ENCODE data around the gene TUBGCP6.

Gene TUBGCP6

DNA sequence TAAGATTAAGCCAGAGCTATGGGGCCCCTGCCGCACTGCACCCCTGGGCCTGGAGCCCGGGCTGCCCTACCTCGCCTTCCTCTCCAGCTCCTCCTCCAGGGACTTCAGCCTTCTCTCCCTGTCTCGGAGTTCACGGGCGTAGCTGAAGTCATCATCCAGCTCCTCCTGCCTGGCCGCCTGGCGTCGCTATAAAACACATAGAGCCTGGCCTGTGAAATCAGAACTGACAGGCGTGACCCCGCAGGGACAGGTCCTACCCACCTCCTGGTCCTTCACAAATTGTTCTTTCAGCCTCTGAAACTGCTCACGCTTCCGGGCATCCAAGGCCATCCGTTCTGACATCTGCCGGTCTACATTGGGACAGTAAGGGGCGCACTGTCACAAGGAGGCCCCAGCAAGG lies 20.8 kb downstream of the TUBGCP6 start:
- TF ChIP-seq, protein P1, sequence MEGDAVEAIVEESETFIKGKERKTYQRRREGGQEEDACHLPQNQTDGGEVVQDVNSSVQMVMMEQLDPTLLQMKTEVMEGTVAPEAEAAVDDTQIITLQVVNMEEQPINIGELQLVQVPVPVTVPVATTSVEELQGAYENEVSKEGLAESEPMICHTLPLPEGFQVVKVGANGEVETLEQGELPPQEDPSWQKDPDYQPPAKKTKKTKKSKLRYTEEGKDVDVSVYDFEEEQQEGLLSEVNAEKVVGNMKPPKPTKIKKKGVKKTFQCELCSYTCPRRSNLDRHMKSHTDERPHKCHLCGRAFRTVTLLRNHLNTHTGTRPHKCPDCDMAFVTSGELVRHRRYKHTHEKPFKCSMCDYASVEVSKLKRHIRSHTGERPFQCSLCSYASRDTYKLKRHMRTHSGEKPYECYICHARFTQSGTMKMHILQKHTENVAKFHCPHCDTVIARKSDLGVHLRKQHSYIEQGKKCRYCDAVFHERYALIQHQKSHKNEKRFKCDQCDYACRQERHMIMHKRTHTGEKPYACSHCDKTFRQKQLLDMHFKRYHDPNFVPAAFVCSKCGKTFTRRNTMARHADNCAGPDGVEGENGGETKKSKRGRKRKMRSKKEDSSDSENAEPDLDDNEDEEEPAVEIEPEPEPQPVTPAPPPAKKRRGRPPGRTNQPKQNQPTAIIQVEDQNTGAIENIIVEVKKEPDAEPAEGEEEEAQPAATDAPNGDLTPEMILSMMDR (IDR thresholded peaks at IDR 0.05; ENCODE audit: control insufficient read depth, extremely low read depth, insufficient read depth) = no peak
- no peak overlapping the region for H3K4me3 ChIP-seq (ENCODE audit: low read depth, low read length)
- DNase-seq (ENCODE audit: low read depth) = no peak

DNA sequence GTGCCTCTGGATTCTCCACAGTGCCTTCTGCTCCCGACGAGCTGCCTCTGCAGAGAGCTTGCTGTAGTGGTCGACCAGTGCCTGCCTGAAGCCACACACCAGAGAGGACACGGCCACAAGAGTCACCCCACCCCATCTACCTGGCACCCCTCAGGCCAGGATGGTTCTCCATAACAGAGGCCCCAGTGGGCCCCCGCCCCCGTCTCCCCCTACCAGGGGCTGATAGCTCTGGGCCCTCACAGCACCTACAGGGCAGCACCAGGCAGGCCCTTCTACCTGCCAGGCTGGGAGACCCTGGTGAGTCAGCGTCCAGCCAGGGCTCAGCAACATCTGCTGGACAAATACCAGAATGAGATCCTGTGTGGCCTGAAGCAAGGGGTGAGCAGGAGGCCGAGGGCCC lies 22.3 kb downstream of the TUBGCP6 start:
- no peak overlapping the region for H3K4me3 ChIP-seq (ENCODE audit: low read depth, low read length)
- DNase-seq (ENCODE audit: low read depth) = no peak
- TF ChIP-seq, protein P1 (IDR thresholded peaks at IDR 0.05; ENCODE audit: control insufficient read depth, extremely low read depth, insufficient read depth) = no peak

DNA sequence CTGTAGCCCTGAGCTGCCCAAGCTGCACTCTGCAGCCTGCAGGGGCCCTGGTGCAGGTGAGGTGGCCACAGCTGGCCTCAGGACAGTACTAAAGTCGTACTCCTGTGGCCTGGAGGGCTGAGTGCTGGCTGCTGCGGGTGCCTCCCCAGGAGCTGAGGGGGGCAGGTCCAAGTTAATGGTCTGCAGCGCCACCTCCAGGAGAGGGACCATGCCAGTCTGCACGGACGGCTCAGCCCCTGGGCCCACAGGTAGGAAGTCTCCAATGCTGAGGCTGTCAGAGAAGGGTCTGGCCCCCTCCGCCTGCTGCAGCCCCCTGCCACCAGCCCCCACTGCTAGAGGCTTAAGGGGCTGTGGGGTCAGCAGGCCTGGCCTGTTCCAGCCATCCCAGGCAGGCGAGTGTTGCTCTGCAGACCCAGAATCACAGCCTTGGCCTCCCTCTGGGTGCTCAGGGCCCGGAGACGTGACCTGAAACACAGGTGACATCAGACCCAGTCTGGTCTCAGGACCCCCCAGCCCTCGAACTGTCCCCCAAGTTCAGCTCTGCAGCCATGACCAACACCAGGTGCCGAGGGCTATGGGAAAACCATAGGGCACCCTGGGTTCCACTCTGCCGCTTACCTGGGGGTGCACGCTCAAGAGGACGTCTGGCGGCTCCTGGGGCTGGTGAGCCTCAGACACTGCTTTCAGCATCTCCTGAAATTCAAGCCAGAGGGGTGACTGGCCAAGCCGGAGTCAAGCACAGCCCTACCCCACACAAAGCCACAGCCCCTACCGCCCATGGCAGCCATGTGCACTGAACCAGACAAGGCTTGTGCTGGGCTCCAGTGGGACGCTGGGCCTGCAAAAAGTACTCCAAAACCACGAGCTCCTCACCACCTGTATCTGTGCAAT lies 23.2 kb downstream of the TUBGCP6 start:
- H3K4me3 ChIP-seq (ENCODE audit: low read depth, low read length) = no peak overlapping the region
- TF ChIP-seq, protein P1 (IDR thresholded peaks at IDR 0.05; ENCODE audit: control insufficient read depth, extremely low read depth, insufficient read depth) = no peak
- DNase-seq (ENCODE audit: low read depth) = no peak

DNA sequence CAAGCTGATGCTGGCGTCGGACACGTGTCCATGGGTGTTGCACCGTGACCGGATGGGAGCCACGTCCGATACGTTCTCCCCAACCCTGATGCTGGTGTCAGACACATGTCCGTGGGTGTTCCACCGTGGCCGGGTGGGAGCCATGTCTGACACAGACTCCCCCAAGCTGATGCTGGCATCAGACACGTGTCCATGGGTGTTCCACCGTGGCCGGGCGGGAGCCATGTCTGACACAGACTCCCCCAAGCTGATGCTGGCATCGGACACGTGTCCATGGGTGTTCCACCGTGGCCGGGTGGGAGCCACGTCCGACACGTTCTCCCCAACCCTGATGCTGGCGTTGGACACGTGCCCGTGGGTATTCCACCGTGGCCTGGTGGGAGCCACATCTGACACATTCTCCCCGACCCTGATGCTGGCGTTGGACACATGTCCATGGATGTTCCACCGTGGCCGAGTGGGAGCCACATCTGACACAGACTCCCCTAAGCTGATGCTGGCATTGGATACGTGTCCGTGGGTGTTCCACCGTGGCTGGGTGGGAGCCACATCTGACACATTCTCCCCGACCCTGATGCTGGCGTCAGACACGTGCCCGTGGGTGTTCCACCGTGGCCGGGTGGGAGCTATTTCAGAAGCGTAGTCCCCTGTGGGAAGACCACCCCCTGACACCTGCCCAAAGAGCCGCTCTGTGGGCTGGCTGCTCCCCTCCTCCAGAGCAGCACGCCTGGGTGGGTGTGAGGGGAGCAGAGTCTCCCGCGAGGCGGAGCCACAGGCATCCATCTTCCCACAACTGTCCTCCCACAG lies 24.0 kb downstream of the TUBGCP6 start:
- DNase-seq (ENCODE audit: low read depth) = no peak
- no peak overlapping the region for H3K4me3 ChIP-seq (ENCODE audit: low read depth, low read length)
- TF ChIP-seq, protein P1 (IDR thresholded peaks at IDR 0.05; ENCODE audit: control insufficient read depth, extremely low read depth, insufficient read depth) = no peak

DNA sequence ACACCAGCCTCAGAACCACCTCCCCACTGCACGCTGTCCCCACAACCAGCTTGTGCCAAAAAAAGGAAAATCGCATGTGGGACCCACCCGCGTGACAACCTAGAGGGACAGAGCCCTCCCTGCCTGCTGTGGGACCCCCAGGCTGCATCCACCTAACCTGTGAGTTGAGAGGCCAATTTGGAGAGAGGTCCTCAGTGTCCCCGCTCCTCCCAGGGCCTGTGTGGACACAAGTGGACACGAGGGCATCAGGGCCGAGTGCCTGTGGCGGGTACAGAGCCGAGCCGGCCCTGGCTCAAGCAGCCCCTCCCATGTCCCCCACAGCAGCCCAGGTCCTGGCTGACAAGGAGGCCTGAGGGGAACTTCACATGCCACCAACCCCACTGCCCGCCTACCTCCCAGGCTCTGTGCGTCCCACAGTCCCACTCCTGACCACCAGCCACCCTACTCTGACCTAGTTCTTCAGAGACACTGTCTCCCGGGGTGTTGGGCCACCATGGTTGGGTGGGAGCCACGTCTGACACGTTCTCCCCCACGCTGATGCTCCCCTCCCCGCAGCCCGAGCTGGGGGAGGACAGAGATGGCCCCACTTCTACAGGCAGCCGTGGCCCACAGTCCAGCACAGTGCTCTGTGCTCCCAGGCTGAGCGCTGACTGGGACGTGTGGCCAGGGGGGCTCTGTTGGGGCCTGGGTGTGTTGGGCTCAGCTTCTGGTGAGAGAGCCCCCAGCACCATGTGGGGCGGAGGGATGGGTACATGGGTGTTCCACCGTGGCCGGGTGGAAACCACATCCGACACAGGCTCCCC lies 24.8 kb downstream of the TUBGCP6 start:
- TF ChIP-seq, protein P1 (IDR thresholded peaks at IDR 0.05; ENCODE audit: control insufficient read depth, extremely low read depth, insufficient read depth) = no peak
- no peak for DNase-seq (ENCODE audit: low read depth)
- H3K4me3 ChIP-seq (ENCODE audit: low read depth, low read length) = no peak overlapping the region

DNA sequence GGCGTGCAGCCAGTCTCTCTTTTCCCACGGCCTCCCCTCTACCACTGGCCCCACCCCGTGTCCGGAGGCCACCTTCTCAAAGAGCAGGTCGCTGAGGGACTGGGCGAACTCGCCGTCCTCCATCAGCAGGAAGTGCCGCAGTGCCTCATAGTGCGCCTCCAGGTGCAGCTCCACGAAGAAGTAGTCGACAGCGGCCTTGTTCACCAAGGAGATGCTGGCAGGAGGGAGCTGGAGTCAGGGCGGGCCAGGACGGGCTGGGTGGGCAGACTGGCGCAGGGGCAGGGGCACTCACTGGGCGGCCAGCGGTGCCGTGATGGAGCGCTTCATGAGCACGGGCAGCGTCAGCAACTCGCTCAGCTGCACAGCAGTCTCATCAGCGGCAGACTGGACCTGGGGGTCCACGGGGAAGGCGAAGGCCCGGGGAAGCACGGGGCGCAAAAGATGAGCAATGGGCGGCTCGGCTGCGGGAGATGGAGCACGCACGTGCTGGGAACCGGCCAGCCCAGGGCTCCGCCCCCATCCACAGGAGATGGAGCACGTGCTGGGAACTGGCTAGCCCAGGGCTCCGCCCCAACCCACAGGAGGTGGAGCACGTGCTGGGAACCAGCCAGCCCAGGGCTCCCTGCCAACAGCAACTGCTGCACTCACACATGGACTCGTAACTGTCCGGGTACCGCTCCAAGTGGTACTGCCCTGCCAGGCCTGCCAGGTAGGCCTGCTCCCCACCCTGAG lies 25.7 kb downstream of the TUBGCP6 start:
- no peak overlapping the region for H3K4me3 ChIP-seq (ENCODE audit: low read depth, low read length)
- TF ChIP-seq, protein P1 (IDR thresholded peaks at IDR 0.05; ENCODE audit: control insufficient read depth, extremely low read depth, insufficient read depth) = no peak
- peak; percentile 96 for DNase-seq (ENCODE audit: low read depth)
